Calu3 (cell line): ENCODE results near the gene ZNF507. TPM values are rescaled to one million over a fixed set of nuclear protein-coding genes. Genes with fewer than 3 reads are reported as not detected.

Experiments used
- BruUV-seq: library from RNA; stranded (reverse); fragments of 400-500 nt; replicated peaks from 2 replicates; lab custom pipeline; 2021; lab: Mats Ljungman, UMichigan
- CTCF ChIA-PET: fragments of 300-600 bp; sonication (Branson Sonifier 250); formaldehyde crosslinking; loops from one replicate; lab custom pipeline; 2022; ENCODE audit warnings: antibody characterized with exemption; lab: Charles Lee
- DNase-seq: peaks from one replicate; pipeline ENCODE4 v3.0.0; 2022
- H3K27ac Mint-ChIP-seq: one replicate; pipeline ENCODE4 v1.8.0; 2022; ENCODE audit warnings: mixed read lengths; ENCODE audit not compliant: unreplicated experiment
- H3K27me3 Mint-ChIP-seq: one replicate; pipeline ENCODE4 v1.8.0; 2022; ENCODE audit warnings: mixed read lengths; ENCODE audit not compliant: unreplicated experiment
- H3K36me3 Mint-ChIP-seq: one replicate; pipeline ENCODE4 v1.8.0; 2022; ENCODE audit warnings: mild to moderate bottlenecking, moderate library complexity, mixed read lengths; ENCODE audit not compliant: insufficient read depth, unreplicated experiment
- H3K4me1 Mint-ChIP-seq: one replicate; pipeline ENCODE4 v1.8.0; 2022; ENCODE audit warnings: mild to moderate bottlenecking, low read depth, mixed read lengths; ENCODE audit not compliant: unreplicated experiment
- H3K4me3 Mint-ChIP-seq: one replicate; pipeline ENCODE4 v1.8.0; 2022; ENCODE audit warnings: mild to moderate bottlenecking, low read depth, moderate library complexity, mixed read lengths; ENCODE audit not compliant: unreplicated experiment
- H3K9me3 Mint-ChIP-seq: one replicate; pipeline ENCODE4 v1.8.0; 2022; ENCODE audit warnings: low read depth, mixed read lengths; ENCODE audit not compliant: unreplicated experiment
- intact Hi-C: fragments of 100-400 bp; cut with micrococcal nuclease; formaldehyde crosslinking; loops from one replicate; pipeline ENCODE4 v1.10.0; 2022; ENCODE audit not compliant: unreplicated experiment
- total RNA-seq: library from RNA; stranded (reverse); gene quantifications from 2 replicates; pipeline ENCODE4 v1.2.3, GENCODE V29; 2022
- TF ChIP-seq, protein P1 (sequence below): fragments of 200-600 bp; IDR thresholded peaks from one replicate; pipeline ENCODE4 v1.8.0; 2022; ENCODE audit warnings: antibody characterized with exemption; ENCODE audit not compliant: unreplicated experiment

The ZNF507 gene
- total RNA-seq, 1 experiment from 2014 or later, result 31.5 TPM

DNA sequence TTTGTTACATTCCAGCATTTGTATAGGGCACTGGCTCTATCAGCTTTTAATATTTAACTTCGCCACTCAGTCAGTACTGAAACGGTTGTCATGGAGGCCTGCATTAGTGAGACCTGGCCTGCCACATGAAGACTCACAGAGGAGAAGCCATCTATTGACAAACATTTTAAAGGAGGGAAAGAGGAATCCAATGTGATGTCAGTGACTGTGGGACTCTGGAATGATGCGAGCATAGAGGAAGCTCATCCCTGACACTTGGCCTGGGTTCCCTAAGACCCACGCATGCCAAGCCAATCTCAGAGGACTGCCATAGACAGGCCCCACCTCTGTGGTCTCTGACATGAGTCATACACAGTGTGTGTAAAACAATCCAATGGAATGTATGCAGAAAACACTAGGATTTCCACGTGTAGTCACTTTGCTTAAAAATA, 52.3 kb downstream of the ZNF507 start:
- no peak for DNase-seq
- H3K27ac Mint-ChIP-seq, result no peak overlapping the region
- no TSS peak for BruUV-seq
- TF ChIP-seq, protein P1, sequence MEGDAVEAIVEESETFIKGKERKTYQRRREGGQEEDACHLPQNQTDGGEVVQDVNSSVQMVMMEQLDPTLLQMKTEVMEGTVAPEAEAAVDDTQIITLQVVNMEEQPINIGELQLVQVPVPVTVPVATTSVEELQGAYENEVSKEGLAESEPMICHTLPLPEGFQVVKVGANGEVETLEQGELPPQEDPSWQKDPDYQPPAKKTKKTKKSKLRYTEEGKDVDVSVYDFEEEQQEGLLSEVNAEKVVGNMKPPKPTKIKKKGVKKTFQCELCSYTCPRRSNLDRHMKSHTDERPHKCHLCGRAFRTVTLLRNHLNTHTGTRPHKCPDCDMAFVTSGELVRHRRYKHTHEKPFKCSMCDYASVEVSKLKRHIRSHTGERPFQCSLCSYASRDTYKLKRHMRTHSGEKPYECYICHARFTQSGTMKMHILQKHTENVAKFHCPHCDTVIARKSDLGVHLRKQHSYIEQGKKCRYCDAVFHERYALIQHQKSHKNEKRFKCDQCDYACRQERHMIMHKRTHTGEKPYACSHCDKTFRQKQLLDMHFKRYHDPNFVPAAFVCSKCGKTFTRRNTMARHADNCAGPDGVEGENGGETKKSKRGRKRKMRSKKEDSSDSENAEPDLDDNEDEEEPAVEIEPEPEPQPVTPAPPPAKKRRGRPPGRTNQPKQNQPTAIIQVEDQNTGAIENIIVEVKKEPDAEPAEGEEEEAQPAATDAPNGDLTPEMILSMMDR, result no peak
- H3K27me3 Mint-ChIP-seq, result no peaks in the 10 kb centered on the region
- intact Hi-C loops, result no loop called here
- H3K4me1 Mint-ChIP-seq, result peaks cover 11% of the 10 kb centered on the region
- H3K4me3 Mint-ChIP-seq, result no peak overlapping the region
- CTCF ChIA-PET, result no interaction called here
- peaks cover 2% of the 10 kb centered on the region for H3K9me3 Mint-ChIP-seq
- H3K36me3 Mint-ChIP-seq, result no peaks in the 10 kb centered on the region

DNA sequence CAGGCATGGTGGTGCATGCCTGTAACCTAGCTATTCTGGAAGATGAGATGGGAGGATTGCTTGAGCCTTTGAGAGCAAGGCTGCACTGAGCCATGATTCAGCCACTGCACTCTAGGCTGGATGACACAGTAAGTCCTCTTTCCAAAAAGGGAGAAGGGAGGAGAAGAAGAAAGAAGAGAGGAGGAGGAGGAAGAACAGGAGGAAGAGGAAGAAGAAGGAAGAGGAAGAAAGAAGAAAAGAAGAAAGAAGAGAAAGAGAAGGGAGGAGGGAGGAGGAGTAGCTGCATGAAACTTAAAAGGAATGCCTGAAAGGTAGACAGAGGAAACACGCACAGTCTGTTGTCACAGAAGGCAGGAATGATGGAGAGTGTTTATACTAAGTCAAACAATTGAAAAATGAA, 56.6 kb downstream of the ZNF507 start:
- DNase-seq, result no peak
- peaks cover 2% of the 10 kb centered on the region for H3K9me3 Mint-ChIP-seq
- no peaks in the 10 kb centered on the region for H3K27me3 Mint-ChIP-seq
- TF ChIP-seq, protein P1, result no peak
- H3K27ac Mint-ChIP-seq, result no peak overlapping the region
- intact Hi-C loops, result no loop called here
- peaks cover 5% of the 10 kb centered on the region for H3K4me1 Mint-ChIP-seq
- no TSS peak for BruUV-seq
- peaks cover 24% of the 10 kb centered on the region for H3K36me3 Mint-ChIP-seq
- CTCF ChIA-PET, result no interaction called here
- no peak overlapping the region for H3K4me3 Mint-ChIP-seq

DNA sequence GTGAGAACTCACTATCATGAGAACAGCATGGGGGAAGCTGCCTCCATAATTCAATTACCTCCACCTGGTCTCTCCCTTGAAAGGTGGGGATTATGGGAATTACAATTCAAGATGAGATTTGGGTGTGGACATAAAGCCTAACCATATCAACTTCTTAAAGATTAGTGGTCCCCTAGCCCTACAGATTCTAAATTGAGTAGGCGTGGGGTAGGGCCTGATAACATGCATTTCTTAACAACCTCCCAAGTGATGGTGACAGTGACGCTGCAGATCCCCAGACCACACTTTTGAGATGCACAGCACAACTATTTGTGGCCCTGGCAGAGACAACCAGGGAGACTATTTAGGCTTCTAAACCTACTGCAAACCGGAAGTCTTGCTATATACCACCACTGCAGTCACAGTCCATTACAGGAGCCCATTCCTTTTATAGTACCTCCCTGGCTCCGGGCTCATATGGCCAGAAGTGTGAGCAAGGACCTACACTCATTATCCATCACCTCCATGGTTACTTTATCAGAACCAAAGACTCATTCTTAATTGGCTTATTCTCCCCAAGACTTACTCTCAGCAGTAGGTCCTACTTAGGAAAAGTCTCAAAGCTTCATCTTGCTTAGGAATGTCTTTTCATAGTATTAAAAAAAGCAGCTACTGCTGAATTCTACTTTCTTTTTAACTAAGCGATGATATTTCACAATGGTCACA, 58.0 kb downstream of the ZNF507 start:
- intact Hi-C loops, result no loop called here
- CTCF ChIA-PET, result no interaction called here

DNA sequence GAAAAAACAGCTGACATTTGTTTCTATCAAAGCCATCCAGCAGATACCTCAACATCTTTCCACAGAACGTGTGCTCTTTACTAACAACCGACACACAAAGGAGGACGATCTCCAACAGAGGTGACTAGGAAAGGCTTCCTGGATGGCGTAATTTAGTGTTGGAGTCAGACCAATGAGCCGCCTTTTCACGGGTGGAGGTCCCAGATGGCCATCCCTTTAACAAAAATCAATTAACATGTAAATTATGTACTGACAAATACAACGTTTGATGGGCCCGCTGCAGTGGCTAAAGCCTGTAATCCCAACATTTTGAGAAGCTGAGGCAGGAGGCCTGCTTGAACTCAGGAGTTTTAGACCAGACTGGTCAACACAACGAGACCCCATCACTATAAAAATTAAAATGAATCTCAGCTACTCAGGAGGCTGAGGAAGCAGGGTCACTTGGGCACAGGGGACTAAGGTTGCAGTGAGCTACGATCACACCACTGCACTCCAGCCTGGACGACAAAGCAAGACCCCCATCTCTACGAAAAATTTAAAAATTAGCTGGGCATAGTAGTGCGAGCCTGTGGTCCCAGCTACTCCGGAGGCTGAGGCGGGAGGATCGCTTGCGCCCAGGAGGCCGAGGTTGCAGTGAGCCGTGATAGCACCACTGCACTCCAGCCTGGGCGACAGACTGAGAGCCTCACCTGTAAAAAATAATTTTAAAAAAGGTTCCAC, 59.0 kb downstream of the ZNF507 start:
- intact Hi-C loops, result no loop called here
- CTCF ChIA-PET, result no interaction called here
- Mint-ChIP-seq H3K4me3 (peak overlapping the region; percentile 92), H3K4me1 (peaks cover 13% of the 10 kb centered on the region), H3K9me3 (peaks cover 2% of the 10 kb centered on the region), H3K27ac (peak overlapping the region; percentile 74), H3K27me3 (no peaks in the 10 kb centered on the region), H3K36me3 (peaks cover 24% of the 10 kb centered on the region)
- no TSS peak for BruUV-seq
- TF ChIP-seq, protein P1, result no peak
- peak; percentile 24 for DNase-seq

More for the DNA sequence above, 58.0 kb downstream of the ZNF507 start:
- BruUV-seq, result no TSS peak
- H3K4me1 Mint-ChIP-seq, result peaks cover 13% of the 10 kb centered on the region
- H3K27me3 Mint-ChIP-seq, result no peaks in the 10 kb centered on the region
- peak overlapping the region; percentile 74 for H3K27ac Mint-ChIP-seq
- H3K4me3 Mint-ChIP-seq, result peak overlapping the region; percentile 92
- peaks cover 2% of the 10 kb centered on the region for H3K9me3 Mint-ChIP-seq
- H3K36me3 Mint-ChIP-seq, result peaks cover 24% of the 10 kb centered on the region
- TF ChIP-seq, protein P1, result no peak
- no peak for DNase-seq
